ENCODE results near the gene TRUB2.

TRUB2 gene, protein sequence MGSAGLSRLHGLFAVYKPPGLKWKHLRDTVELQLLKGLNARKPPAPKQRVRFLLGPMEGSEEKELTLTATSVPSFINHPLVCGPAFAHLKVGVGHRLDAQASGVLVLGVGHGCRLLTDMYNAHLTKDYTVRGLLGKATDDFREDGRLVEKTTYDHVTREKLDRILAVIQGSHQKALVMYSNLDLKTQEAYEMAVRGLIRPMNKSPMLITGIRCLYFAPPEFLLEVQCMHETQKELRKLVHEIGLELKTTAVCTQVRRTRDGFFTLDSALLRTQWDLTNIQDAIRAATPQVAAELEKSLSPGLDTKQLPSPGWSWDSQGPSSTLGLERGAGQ

GRCh38 chr9:128322404-128323211 is at the start of gene TRUB2, which contains the start of gene COQ4:
TRUB2 (minus strand) TSS chr9:128322447; CDS start chr9:128322408, 39 bp downstream.
COQ4 (plus strand) TSS chr9:128322839; CDS start chr9:128322859, 20 bp downstream.
- DNase-seq, result peak; percentile 78

GRCh38 chr9:128371630-128372117 is 49.4 kb upstream of the TRUB2 start:
- DNase-seq, result no peak

GRCh38 chr9:128370752-128371629 is 48.7 kb upstream of the TRUB2 start, which contains the start of gene URM1:
URM1 (plus strand) TSS chr9:128371374; CDS start chr9:128371381, 7 bp downstream.
- peak; percentile 57 for DNase-seq

- DNase-seq, result no peak
These were observed 48.1 kb upstream of the TRUB2 start for GRCh38 chr9:128370367-128370751.

DNA sequence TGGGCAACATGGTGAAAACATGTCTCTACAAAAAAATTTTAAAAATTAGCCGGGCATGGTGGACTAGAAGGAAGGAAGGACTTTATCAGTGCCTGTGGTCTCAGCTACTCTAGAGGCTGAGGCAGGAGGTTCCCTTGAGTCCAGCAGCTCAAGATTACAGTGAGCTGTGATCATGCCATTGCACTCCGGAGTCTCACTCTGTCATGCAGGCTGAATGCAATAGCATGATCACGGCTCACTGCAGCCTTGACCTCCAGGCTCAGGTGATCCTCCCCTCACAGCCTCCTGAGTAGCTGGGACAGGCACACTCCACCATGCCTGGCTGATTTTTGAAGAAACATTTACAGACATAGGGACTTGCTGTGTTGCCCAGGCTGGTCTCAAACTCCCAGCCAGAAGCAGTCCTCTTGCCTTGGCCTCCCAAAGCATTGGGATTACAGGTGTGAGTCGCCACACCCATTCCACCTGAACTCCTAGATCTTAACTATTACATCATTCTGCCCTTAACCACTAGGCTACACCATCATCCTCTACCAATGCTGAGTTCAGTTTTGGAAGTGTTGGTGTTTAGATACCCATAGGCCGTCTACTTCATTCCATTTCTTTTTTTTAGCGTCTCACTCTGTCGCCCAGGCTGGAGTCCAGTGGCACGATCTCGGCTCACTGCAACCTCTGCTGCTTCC is 46.9 kb upstream of the TRUB2 start:
- DNase-seq, result no peak

GRCh38 chr9:128365525-128365924 is 43.3 kb upstream of the TRUB2 start:
- no peak for DNase-seq

- DNase-seq, result no peak
These were observed 40.5 kb upstream of the TRUB2 start for GRCh38 chr9:128362774-128363173.

DNA sequence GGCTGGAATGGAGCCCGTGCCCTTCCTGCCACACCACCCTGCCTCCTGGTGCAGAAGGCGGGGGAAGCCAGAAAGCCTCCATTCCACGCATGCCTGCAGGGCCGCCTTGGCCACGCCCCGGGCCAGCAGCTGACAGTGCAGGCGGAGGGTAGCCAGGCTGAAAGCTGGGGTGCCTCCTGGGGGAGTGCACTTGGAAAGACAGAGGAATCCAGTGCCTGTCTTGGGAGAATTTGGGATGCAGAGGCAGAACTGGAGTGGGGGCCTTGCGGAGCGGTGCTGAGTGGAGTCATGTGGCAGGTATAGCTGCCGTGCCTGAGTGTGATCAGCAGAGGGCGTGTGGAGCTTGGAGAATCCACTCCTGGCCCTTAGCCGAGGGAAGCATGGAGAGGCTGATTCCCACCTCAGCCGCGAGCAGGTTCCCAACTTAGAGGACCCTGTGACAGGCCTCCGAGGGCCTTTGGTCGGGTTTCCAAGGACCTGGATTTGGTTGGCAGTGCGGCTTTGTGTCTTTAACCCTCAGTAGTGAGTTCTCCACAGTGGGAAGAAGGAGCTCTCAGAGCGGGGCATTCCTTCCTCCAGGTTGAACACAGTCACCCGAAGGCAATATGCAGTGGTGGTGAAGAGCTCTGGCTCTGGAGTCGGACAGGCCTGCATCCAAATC is 39.9 kb upstream of the TRUB2 start:
- DNase-seq, result peak; percentile 42

- DNase-seq, result no peak
These were observed 39.2 kb upstream of the TRUB2 start for GRCh38 chr9:128361296-128361985.

DNA sequence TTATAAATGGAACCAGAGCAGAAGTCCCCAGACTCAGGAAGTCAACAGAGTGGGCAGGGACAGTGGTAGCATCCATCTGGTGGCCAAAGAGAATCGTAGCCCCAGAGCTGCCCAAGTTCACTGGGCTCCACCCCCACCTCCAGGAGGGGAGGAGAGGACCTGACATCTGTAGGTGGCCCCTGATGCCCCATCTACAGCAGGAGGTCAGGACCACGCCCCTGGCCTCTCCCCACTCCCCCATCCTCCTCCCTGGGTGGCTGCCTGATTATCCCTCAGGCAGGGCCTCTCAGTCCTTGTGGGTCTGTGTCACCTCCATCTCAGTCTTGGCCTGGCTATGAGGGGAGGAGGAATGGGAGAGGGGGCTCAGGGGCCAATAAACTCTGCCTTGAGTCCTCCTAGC is 38.6 kb upstream of the TRUB2 start:
- DNase-seq, result no peak

DNA sequence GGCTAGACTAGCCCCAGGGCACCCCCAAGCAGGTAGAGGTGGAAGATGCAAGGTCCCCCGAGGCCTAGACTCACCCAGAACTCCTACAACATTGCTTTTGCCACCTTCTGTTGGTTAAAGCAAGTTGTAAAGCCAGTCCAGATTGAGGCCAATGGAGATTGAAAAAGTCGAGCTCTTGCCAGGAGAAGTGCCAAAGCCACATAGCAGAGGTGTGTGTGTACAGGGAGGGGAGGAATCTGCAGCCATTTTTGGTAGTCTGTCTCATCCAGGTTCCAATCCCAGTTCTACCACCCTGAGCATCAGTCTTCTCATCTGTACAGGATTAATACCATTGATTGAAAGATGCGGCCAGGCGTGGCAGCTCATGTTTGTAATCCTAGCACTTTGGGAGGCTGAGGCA is 36.6 kb upstream of the TRUB2 start:
- DNase-seq, result no peak

DNA sequence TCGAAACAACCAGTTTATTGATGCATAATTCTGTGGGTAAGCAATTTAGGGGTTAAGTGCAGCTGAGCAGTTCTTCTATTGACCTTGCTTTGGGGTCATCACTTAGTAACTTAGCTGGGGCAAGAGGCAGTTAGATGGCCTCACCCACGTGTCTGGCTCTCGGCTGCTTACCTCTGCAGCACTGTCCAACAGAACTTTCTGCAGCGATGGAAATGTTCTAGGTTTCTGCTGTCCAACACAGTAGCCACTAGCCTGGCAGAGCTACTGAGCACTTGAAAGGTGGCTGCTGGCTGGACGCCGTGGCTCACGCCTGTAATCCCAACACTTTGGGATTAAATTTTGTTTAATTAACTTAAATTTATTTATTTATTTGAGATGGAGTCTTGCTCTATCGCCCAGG is 35.8 kb upstream of the TRUB2 start:
- DNase-seq, result no peak

DNA sequence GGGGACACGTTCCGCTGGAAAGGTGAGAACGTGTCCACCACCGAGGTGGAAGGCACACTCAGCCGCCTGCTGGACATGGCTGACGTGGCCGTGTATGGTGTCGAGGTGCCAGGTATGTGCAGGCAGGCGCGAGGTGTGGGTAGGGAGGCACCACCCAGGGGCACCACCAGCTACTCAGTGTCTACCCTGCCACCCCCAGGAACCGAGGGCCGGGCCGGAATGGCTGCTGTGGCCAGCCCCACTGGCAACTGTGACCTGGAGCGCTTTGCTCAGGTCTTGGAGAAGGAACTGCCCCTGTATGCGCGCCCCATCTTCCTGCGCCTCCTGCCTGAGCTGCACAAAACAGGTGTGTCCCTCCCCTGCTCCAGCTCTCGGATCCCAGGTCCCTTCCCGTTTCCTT is 33.2 kb upstream of the TRUB2 start:
- DNase-seq, result no peak

- no peak for DNase-seq
These were observed 27.5 kb upstream of the TRUB2 start for GRCh38 chr9:128349772-128350171.

DNA sequence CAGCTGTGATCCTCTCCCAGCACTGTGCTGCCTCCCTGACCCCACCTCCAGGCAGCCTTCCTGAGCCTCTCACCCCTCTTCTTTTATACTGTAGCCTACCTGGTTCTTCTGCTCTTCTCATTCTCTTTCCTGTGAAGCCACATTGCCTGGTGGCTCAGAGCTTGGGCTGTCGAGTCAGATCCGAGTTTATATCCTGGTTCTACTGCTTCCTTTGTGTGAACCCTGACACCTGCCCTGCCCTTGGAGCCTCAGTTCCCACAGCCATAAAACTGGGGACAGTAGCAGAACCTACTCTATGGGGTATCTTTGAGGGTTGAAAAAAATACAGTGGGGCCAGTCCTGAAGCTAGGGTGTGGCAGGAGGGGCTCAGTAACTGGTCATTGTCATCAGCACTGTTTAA is 26.9 kb upstream of the TRUB2 start:
- no peak for DNase-seq

GRCh38 chr9:128344931-128345605 is 22.8 kb upstream of the TRUB2 start:
- no peak for DNase-seq

DNA sequence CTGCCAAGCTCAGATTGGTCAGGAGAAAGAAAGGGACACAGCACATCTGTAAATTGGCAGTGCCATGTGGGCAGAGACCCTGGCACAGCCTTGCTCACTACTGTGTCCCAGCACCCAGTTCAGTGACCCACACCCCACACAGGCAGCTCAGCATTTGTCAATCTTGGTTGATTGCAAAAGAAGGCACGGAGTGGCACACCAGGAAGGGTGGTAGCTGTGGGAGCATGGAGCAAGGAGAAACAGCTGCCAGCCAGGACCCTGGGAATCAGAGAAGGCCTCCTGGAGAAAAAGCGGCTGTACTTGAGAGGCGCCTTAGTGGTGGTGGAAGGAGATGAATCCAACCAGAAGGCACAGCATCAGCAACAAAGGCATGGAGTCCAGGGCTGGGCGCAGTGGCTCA is 21.6 kb upstream of the TRUB2 start:
- DNase-seq, result no peak

DNA sequence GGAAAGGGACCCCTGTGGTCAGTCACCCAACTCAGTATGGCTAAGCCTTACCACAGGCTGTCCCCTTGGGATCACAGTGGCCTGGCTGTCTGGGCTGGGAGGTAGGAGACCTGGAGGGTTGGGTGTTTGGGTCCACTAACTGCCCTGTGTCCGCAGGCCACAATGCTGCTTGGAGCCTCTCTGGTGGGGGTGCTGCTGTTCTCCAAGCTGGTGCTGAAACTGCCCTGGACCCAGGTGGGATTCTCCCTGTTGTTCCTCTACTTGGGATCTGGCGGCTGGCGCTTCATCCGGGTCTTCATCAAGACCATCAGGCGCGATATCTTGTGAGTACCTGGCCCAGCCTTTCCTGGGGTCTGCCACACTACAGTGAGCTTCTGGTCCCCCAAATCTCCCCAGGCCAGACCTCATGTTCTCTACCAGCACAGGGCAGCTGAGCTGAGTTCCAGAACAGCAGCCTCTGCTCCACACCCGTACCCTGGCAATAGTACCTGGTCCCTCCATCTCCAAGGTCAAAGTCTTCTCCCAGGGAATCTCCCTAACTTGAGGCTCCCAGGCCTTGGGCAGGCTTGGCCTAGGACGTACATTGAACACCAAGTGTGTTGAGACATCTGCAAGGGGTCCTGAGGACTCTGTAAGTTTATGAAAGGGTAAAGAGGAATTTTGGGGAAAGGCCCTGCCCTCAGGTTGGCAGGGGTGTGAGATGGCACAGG is 20.9 kb upstream of the TRUB2 start:
- no peak for DNase-seq

GRCh38 chr9:128341435-128341849 is 19.2 kb upstream of the TRUB2 start:
- peak; percentile 37 for DNase-seq
